Upper lobe of right lung (tissue), 1 donor: ENCODE measurements around the gene RAP2B. TPM values are rescaled to one million over a fixed set of nuclear protein-coding genes. Genes with fewer than 3 reads are reported as not detected.
"Not testable (repeated sequence)": the region's sequence is repeated elsewhere in the genome, so short reads cannot be mapped to it uniquely, and the experiment has no call there.

Source experiments
- ATAC-seq: fragments of 200-7000 bp; cut with Tn5 transposase; one replicate; pipeline ENCODE4 v1.9.1; 2020; ENCODE audit warnings: mild to moderate bottlenecking, moderate library complexity
- DNase-seq: peaks from one replicate; pipeline ENCODE4 v3.0.0-alpha.2; 2020
- H3K27ac ChIP-seq: fragments of 200-600 bp; one replicate; pipeline ENCODE4 v1.8.0; 2022
- H3K27me3 ChIP-seq: fragments of 200-600 bp; one replicate; pipeline ENCODE4 v1.8.0; 2022; ENCODE audit warnings: mild to moderate bottlenecking
- H3K36me3 ChIP-seq: fragments of 200-600 bp; one replicate; pipeline ENCODE4 v1.8.0; 2022
- H3K4me1 ChIP-seq: fragments of 200-600 bp; one replicate; pipeline ENCODE4 v1.8.0; 2022
- H3K4me3 ChIP-seq: fragments of 200-600 bp; one replicate; pipeline ENCODE4 v1.8.0; 2022; ENCODE audit warnings: mild to moderate bottlenecking
- H3K9me3 ChIP-seq: fragments of 200-600 bp; one replicate; pipeline ENCODE4 v1.8.0; 2022
- CTCF ChIP-seq: fragments of 200-600 bp; IDR thresholded peaks from one replicate; pipeline ENCODE4 v1.8.0; 2022; ENCODE audit warnings: antibody characterized with exemption
- intact Hi-C: fragments of 100-400 bp; cut with DNase I; formaldehyde crosslinking; loops from one replicate; pipeline ENCODE4 v1.11.0; 2022
- total RNA-seq: library from RNA; stranded (reverse); fragmentation: NEBNext Ultra II Directional; extraction: Animal tissue kit (Norgen Biotek cat#: 25700); gene quantifications from one replicate; pipeline ENCODE4 v1.2.1, GENCODE V29; 2021
- donor health status: DM: no; HTN: yes; CAD: no; lungs with severe emphysema.

The RAP2B gene
- total RNA-seq, 1 donor from 2014 or later = 17.9 TPM

- Histone ChIP-seq H3K9me3 (no peaks in the 10 kb centered on the region), H3K27ac (no peak overlapping the region), H3K36me3 (no peaks in the 10 kb centered on the region), H3K4me1 (no peaks in the 10 kb centered on the region), H3K27me3 (no peaks in the 10 kb centered on the region), H3K4me3 (no peak overlapping the region)
- no peak for TF ChIP-seq CTCF
- intact Hi-C loops = no loop called here
- DNase-seq (no peak), ATAC-seq (no peak)
These were observed 18.0 kb upstream of the RAP2B start for GRCh38 chr3:153144071-153144470.

DNA sequence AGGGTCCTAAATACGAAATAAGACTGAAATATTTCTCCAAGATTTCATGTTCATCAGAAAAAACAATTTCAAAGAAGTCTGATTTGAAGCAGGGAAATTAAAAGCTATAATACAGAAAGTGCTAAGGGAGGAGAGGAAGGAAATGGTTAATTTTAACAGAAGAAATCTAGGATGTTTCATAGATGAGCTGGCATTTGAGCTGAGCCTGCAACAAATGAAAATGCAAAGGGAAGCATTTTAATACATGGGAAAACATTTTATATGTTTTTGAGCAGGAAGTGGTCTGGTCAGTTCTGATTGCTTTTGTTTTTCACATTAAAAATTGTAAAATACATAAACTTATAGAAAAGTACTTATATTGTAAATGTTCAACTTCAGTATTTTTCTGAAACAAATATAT, 17.2 kb upstream of the RAP2B start:
- ATAC-seq = no peak

DNA sequence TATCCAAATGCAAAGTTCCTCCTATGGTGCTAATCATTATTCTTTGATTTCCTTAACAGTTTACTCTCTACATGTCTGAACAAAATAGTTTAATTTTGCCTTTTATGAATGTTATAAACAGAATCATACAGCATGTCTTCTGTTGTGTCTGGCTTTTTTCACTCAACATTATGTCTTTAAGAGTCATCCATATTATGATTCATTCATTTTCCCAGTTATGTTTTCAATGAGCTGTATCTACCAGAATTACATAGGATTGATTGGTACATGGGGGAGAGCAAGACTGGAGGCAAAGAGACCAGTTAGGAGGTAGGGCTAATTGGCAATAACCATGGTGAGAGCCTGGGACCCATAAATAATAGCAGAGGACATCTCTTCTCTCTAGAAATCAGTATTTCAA, 16.6 kb upstream of the RAP2B start:
- H3K27ac ChIP-seq = no peak overlapping the region
- intact Hi-C loops = no loop called here
- H3K4me1 ChIP-seq = no peaks in the 10 kb centered on the region
- no peaks in the 10 kb centered on the region for H3K9me3 ChIP-seq
- ATAC-seq = no peak
- no peak overlapping the region for H3K4me3 ChIP-seq
- no peak for DNase-seq
- H3K36me3 ChIP-seq = no peaks in the 10 kb centered on the region
- TF ChIP-seq CTCF = no peak
- H3K27me3 ChIP-seq = no peaks in the 10 kb centered on the region

More for the DNA sequence above, 17.2 kb upstream of the RAP2B start:
- DNase-seq = no peak
- H3K27me3 ChIP-seq = no peaks in the 10 kb centered on the region
- intact Hi-C loops = no loop called here
- no peak overlapping the region for H3K4me3 ChIP-seq
- no peak for TF ChIP-seq CTCF
- H3K4me1 ChIP-seq = no peaks in the 10 kb centered on the region
- no peak overlapping the region for H3K27ac ChIP-seq
- no peaks in the 10 kb centered on the region for H3K36me3 ChIP-seq
- H3K9me3 ChIP-seq = no peaks in the 10 kb centered on the region

DNA sequence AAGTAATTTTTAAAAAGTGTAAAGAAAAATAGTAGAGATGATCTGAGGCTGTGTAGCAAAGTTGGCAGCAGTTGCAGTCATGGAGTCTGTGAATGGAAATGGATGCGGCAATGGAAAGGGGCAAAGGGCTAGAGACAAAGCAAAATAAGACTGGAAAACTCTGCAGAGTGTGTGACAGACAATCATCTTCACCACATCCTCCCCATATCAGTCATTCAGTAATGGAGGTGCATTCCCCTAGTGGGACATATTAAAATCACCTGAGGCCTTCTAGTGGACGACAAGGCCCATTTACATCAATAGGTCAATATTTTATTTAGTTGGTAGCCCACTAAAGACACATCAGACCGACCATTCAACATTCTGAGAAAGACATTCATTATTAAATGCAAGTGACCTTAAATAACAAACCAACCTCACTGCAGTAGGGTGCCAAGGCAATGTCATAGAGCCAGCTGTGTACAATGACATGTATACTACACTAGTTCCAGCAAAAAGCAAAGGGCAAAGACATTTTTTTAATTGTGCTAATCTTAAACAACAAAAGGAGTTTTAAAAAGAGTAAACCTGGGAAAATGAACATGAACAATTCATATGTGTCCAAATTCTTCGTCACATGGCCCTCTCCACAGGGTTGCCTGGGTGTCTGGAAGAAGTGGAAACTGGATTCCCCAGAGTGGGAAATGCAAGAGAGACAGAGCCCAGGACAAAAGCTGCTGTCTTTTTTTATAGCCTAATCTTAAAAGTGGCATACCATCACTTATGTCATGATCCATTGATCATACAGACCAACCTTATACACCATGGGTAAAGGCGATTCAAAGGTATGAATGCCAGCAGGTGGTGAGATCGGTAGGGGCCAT, 15.6 kb upstream of the RAP2B start:
- Histone ChIP-seq H3K4me1 (no peaks in the 10 kb centered on the region), H3K27ac (no peak overlapping the region), H3K4me3 (no peak overlapping the region), H3K9me3 (no peaks in the 10 kb centered on the region), H3K27me3 (no peaks in the 10 kb centered on the region), H3K36me3 (no peaks in the 10 kb centered on the region)
- ATAC-seq (no peak), DNase-seq (no peak)
- TF ChIP-seq CTCF = no peak
- intact Hi-C loops = no loop called here

- H3K4me3 ChIP-seq = no peak overlapping the region
- no peaks in the 10 kb centered on the region for H3K4me1 ChIP-seq
- ATAC-seq = no peak
- no peaks in the 10 kb centered on the region for H3K36me3 ChIP-seq
- no peak for DNase-seq
- intact Hi-C loops = no loop called here
- no peaks in the 10 kb centered on the region for H3K27me3 ChIP-seq
- no peak overlapping the region for H3K27ac ChIP-seq
- TF ChIP-seq CTCF = no peak
- H3K9me3 ChIP-seq = no peaks in the 10 kb centered on the region
These were observed 11.0 kb upstream of the RAP2B start for GRCh38 chr3:153150991-153151390.

GRCh38 chr3:153155786-153156185, 6.2 kb upstream of the RAP2B start:
- H3K36me3 ChIP-seq, H3K4me3 ChIP-seq, H3K4me1 ChIP-seq, H3K9me3 ChIP-seq, H3K27me3 ChIP-seq, DNase-seq, intact Hi-C loops, H3K27ac ChIP-seq, ATAC-seq: not testable (repeated sequence)
